ENCODE measurements around the gene ARHGAP31.
A peak's percentile ranks its signal among the peaks of the same experiment; 100 is the strongest.

Gene ARHGAP31

GRCh38 chr3:119376758-119377157, 82.6 kb downstream of the ARHGAP31 start:
- no peak for FAIRE-seq

DNA sequence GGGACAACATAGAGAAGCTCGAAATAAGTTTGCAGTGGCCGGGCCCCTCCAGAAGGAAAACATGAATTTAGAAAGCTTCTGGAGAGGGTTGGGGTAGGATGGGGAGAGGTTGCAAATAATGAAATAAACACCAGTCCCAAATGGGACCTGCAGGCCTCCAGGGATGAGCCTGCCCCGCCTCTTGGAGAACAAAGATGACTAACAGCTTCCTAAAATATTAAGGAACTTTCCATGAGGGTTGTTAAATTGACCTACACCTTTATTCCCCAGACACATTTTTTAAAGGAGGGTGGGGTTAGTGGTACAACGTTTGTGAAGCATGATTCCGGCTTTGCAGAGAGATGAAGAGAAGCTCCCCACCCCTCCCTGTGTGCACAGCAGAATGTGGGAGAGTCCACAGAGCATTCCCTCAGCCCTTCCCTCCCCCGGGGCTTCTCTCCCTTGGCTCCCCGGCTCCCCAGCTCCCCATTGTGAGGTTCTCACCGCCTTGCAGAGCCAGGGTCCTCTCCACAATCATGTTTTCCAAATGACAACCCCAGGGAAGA, 84.1 kb downstream of the ARHGAP31 start:
- DNase-seq (ENCODE audit: insufficient read length, low spot score) (no peak), FAIRE-seq (no peak)

More at GRCh38 chr3:119376758-119377157, 82.6 kb downstream of the ARHGAP31 start:
- no peak for DNase-seq (ENCODE audit: insufficient read length, low spot score)

- DNase-seq (ENCODE audit: insufficient read length, low spot score) = no peak
- no peak for FAIRE-seq
These were observed 86.5 kb downstream of the ARHGAP31 start for GRCh38 chr3:119380697-119381096.

DNA sequence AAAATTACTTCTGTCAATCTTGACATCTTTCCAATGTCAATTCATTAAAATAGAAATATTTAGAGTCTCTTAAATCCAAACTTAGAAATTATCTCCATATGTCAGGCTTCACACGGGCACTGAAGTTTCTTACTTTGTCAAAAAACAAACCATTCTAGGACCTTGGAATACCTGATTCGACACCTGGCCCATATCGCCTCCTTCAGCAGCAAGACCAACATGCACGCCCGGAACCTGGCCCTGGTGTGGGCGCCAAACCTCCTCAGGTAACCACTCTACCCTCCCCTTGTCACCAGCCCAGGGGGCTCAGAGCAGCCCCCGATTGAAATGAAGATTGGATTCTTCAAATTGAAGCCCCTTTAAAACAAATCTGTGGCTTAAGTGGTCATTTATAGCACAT, 88.0 kb downstream of the ARHGAP31 start:
- FAIRE-seq = no peak
- DNase-seq (ENCODE audit: insufficient read length, low spot score) = no peak

GRCh38 chr3:119388577-119388976, 94.4 kb downstream of the ARHGAP31 start:
- FAIRE-seq = no peak
- DNase-seq (ENCODE audit: insufficient read length, low spot score) = no peak

DNA sequence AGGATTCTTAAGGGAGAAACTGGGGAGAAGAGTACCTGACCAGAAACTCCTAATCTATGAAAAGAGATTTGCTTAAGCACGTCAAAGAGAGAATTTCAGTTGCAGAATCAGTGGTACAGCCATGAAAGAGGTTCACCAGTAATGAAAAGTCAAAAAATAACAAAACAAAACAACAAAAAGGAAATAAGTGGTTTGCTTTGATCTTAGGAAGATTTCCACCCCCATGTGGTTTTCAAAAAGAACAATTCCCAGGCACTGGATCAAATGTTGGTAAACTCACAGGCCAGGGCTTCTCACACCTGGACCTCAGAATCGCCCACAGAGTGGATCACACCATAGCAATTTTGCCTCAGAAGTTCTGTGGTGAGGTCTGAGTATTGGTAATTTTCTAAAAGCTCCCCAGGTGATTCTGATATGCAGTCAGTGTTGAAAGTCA, 101.8 kb downstream of the ARHGAP31 start:
- FAIRE-seq (peak; percentile 91), DNase-seq (ENCODE audit: insufficient read length, low spot score) (no peak)

DNA sequence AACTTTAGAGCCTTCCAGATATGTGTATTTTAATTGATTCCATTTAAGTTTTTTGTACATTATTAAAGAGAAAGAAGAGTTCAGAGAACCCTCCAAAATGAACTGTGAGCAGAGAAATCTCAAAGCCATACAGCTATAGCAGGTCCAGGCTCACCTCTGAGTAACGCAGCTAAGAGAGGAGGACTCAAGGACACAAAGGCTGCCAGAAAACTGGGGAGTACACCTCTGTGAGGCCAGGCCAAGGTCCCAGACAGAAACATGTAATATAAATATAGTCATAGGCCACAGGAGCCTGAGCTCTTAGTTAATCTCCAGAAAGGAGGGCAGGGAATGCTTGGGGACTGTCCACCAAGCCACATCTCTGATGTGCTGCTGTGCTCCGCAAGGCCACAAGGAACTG, 102.7 kb downstream of the ARHGAP31 start:
- DNase-seq (ENCODE audit: insufficient read length, low spot score) = no peak
- no peak for FAIRE-seq

- FAIRE-seq = no peak
These were observed 106.3 kb downstream of the ARHGAP31 start for GRCh38 chr3:119400466-119400865.

DNA sequence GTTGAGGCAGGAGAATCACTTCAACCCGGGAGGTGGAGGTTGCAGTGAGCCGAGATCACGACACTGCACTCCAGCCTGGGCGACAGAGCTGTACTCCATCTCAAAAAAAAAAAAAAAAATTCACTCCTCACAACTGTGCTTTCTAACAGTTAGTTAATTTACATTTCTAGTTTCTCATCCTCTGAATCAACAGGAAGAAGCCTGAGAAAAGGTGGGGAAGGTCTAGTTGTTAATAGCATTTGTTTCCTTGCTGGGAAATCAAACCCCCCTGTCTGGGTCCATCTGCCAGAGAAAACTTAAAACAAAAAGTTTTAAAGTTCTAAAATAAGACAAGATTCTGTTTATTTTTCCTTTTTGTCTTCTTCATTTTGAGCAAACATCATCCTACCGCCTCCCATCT, 106.9 kb downstream of the ARHGAP31 start:
- FAIRE-seq (no peak), DNase-seq (ENCODE audit: insufficient read length, low spot score) (no peak)

More at GRCh38 chr3:119400466-119400865, 106.3 kb downstream of the ARHGAP31 start:
- DNase-seq (ENCODE audit: insufficient read length, low spot score) = no peak

DNA sequence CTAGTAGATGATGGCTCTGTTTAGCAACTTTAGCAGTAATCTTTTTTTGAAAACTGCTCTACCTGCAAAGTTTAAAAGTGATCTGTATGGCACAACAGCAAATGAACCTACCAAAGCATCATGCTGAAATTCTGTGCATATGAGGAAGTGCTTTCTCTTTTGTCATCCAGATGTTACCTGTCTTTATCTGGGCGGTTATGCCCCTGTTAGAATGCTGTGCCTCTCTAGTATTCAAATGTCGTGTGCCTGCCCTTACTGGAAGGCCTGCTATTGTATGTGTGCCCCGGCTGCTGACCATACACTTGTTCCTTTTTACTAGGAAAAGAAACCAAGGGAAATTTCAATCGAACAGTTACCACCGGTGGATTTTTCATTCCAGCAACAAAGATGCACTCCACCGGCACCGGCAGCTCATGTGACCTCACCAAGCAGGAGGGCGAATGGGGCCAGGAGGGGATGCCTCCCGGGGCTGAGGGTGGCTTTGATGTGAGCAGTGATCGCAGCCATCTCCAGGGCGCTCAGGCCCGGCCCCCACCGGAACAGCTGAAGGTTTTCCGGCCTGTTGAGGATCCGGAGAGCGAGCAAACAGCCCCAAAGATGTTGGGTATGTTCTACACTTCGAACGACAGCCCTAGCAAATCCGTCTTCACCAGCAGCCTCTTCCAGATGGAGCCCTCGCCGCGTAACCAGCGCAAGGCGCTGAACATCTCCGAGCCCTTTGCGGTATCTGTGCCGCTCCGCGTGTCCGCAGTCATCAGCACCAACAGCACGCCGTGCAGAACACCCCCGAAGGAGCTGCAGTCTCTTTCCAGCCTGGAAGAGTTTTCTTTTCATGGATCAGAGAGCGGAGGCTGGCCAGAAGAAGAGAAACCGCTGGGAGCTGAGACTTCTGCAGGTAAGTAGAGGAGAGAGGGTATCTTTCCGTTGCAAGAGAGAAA, 107.6 kb downstream of the ARHGAP31 start:
- DNase-seq (ENCODE audit: insufficient read length, low spot score) = no peak
- peak; percentile 83 for FAIRE-seq

- DNase-seq (ENCODE audit: insufficient read length, low spot score) (no peak), FAIRE-seq (no peak)
These were observed 108.6 kb downstream of the ARHGAP31 start for GRCh38 chr3:119402791-119403190.

GRCh38 chr3:119403201-119403600, 109.0 kb downstream of the ARHGAP31 start:
- no peak for DNase-seq (ENCODE audit: insufficient read length, low spot score)
- FAIRE-seq = no peak

DNA sequence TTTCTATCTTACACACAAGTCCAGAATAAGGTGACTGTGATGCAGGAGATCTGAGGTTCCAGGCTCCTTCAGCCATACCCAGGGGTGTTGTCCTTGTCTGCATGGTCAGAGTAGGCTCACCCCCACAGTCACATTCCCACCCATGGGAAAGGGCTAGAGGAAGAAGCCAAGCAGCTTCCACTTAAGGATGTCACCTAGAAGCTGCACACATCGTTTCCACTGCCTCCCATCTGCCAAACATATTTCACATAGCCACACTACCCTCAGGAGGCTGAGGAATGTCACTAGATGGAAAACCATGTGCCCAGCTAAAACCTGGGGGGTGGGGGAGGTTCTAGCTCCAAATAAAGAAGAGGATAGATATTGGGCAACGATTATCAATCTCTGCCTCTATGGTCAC, 111.1 kb downstream of the ARHGAP31 start:
- FAIRE-seq (no peak), DNase-seq (ENCODE audit: insufficient read length, low spot score) (no peak)

DNA sequence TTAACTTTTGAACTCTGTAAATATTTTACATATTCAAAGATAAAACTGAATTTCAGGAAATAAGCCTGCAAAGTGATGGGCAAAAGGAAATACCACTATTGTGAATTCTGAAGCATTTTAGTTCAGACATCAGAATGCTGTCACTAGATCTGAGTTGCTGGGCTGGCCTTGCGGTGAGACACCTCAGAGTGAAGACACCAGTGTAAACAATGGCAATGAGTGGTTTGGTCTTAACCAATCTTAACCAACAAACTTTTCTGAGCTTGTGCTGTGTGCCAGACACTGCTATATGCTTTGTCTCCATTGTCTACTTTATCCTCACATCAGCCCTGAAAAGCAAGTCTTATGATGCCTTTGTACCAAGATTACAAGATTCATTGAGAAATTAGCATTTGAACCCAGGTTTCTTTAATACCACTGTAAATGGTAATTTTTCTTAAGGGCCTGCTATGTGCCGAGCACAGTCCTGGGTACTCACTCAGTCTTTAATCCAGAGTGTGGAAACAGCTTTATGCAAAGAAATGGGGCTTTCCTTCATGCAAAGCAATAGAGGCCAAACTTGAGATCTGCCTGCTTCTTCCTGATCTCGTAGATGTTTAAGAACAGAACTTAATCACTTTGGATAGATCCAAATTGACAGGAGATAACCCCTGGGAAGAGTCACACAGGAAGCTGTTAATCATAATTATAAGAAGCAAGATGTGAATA, 114.2 kb downstream of the ARHGAP31 start:
- no peak for FAIRE-seq
- DNase-seq (ENCODE audit: insufficient read length, low spot score) = no peak

- no peak for DNase-seq (ENCODE audit: insufficient read length, low spot score)
- FAIRE-seq = no peak
These were observed 115.7 kb downstream of the ARHGAP31 start for GRCh38 chr3:119409844-119410243.

- FAIRE-seq (no peak), DNase-seq (ENCODE audit: insufficient read length, low spot score) (no peak)
These were observed 119.6 kb downstream of the ARHGAP31 start for GRCh38 chr3:119413603-119414280.

- no peak for DNase-seq (ENCODE audit: insufficient read length, low spot score)
- no peak for FAIRE-seq
These were observed 122.7 kb downstream of the ARHGAP31 start for GRCh38 chr3:119416873-119417272.

DNA sequence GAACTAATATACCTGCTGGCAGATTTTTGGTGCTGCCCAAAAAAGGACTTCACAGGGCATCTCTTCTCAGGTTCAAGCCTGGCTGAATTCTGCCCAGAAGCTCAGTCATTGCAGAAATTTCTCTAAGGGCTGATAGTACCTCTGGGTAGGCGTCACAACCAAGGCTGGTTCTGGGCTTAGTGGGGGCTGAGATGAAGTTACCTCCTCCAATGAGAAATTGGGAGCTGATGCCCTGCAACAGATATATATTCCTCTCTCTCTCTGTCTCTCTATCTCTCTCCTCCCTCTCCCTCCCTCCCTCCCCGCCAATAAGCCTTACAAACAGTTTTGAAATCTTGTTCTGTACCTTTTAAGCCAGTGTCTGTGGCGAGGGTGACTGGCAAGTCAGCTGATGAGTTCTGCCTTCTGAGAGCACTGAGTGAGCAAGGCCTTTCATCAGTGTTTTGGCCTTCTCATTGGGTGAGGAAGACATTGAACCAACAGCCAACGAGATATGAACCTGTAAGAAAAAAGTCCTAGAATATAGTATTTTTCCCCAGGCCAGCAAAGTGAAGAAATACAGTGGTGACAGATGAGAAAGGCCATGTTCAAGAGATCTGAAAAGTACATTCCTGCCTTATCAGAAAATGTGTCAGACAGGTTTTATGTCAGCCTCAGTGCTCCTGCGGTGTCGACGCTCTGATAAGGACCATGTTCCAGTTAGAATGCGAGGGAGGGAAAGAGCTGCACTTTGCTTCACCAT, 123.8 kb downstream of the ARHGAP31 start:
- no peak for FAIRE-seq

DNA sequence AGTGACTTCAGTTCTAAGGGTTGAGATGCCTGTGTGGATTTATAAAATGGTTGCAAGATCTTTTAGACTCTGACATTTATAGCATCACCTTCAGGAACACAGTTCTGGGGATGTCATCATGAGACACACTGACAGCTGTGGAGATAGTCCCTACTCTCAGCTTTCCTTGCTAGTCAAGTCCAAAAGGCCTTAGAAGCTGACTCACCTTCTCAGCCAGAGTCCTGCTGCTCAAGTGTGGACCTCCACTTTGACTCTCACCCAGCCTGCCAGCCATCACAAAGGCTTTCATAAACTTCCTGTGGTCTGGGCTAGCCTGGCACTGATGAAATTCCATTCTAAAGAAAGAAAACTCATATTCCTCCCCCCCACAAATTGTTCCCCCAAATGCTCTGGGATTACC, 124.5 kb downstream of the ARHGAP31 start:
- no peak for DNase-seq (ENCODE audit: insufficient read length, low spot score)
- no peak for FAIRE-seq

More for the DNA sequence above, 123.8 kb downstream of the ARHGAP31 start:
- DNase-seq (ENCODE audit: insufficient read length, low spot score) = no peak

GRCh38 chr3:119420196-119420595, 126.0 kb downstream of the ARHGAP31 start:
- FAIRE-seq (no peak), DNase-seq (ENCODE audit: insufficient read length, low spot score) (no peak)

Measured in GM19239 (cell line).